ENCODE measurements around the gene KIF3C. TPM values are rescaled to one million over a fixed set of nuclear protein-coding genes. Genes with fewer than 3 reads are reported as not detected.
A peak's percentile ranks its signal among the peaks of the same experiment; 100 is the strongest.

KIF3C gene
- total and polyA plus RNA-seq, 2 experiments from 2014 or later, result 7.0 to 7.2 TPM

DNA sequence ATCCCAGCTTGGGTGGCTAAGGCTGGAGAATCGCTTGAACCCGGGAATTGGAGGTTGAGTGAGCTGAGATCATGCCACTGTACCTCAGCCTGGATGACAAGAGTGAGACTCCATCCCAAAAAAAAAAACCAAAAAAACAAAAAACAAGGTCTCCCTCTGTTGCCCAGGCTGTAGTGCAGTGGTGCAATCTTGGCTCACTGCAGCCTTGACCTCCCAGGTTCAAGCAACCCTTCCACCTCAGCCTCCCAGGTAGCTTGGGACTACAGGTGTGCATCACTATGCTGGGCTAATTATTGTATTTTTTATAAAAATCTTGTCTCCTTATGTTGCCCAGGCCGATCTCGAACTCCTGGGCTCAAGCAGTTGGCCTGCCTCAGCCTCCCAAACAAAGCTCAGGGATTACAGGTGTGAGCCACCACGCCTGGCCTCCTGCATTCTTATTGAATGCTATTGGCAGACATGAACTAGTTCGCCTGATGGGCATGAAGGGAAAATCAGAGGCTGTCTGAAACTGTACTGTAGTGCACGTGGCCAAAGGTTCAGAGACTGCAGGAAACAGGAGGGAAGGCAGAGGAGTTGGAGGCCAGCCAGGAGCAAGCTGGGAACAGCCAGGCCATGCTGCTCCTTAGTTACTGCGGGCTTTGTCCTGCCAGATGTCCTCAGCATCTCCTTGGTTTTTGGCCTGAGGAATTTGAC, 88.0 kb downstream of the KIF3C start:
- no peak overlapping the region for H2AFZ ChIP-seq
- TF ChIP-seq EZH2phosphoT487 (IDR thresholded peaks at IDR 0.05; ENCODE audit: insufficient read depth, low read depth), result no peak
- no peak for TF ChIP-seq EZH2 (IDR thresholded peaks at IDR 0.05; ENCODE audit: insufficient read depth, poor library complexity, severe bottlenecking)

DNA sequence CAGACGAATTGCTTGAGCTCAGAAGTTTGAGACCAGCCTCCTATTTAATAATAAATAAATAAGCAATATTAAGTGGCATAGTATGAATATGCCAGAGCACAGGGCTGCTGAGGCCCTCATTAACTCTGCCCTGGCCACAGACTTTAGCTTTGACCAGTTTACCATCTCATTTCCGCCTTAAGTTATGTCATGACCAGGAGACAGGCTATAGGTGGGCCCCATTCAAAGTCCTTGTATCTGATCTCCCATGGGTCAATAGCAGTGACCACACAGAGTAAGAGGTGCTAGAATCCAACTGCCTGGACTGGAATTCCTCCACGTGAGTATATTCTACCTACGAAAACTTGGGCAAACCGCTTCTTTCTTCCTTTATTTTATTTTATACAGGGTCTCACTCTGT, 90.6 kb downstream of the KIF3C start:
- Histone ChIP-seq H3K9ac (no peak overlapping the region), H3F3A (ENCODE audit: insufficient read depth) (no peaks in the 10 kb centered on the region), H3K4me3 (no peak overlapping the region), H3K27me3 (replicated peaks; ENCODE audit: insufficient read depth) (no peaks in the 10 kb centered on the region), H3K4me1 (ENCODE audit: insufficient read depth) (no peaks in the 10 kb centered on the region), H3K4me2 (ENCODE audit: unreplicated experiment) (no peak overlapping the region), H3K9me2 (ENCODE audit: insufficient read depth) (no peaks in the 10 kb centered on the region), H3K27ac (no peak overlapping the region), H3K36me3 (ENCODE audit: low read depth) (no peaks in the 10 kb centered on the region), H3K9me3 (ENCODE audit: low read depth) (no peaks in the 10 kb centered on the region), H3K79me2 (ENCODE audit: insufficient read depth) (no peaks in the 10 kb centered on the region), H2AFZ (no peak overlapping the region), H4K20me1 (ENCODE audit: insufficient read depth) (no peaks in the 10 kb centered on the region)
- 71 to 80% methylated on average over 5 of the region's 5 CpGs for WGBS, 2 experiments (ENCODE audit: low coverage in 1 of 2, low lambda C conversion rate in 2 of 2, missing lambda C conversion rate in 2 of 2)
- in situ Hi-C loops (cut with MboI), result no loop called here
- TF ChIP-seq EZH2phosphoT487 (IDR thresholded peaks at IDR 0.05; ENCODE audit: insufficient read depth, low read depth), result no peak
- TF ChIP-seq EZH2 (IDR thresholded peaks at IDR 0.05; ENCODE audit: insufficient read depth, poor library complexity, severe bottlenecking), result no peak
- no peak for DNase-seq

More for the DNA sequence above, 88.0 kb downstream of the KIF3C start:
- WGBS, 2 experiments (ENCODE audit: low coverage in 1 of 2, low lambda C conversion rate in 2 of 2, missing lambda C conversion rate in 2 of 2), result 69 to 70% methylated on average over 8 of the region's 8 CpGs
- H3K9me2 ChIP-seq (ENCODE audit: insufficient read depth), result no peaks in the 10 kb centered on the region
- H3K36me3 ChIP-seq (ENCODE audit: low read depth), result no peaks in the 10 kb centered on the region
- H3K27ac ChIP-seq, result no peak overlapping the region
- H3K4me2 ChIP-seq (ENCODE audit: unreplicated experiment), result no peak overlapping the region
- no peaks in the 10 kb centered on the region for H3K79me2 ChIP-seq (ENCODE audit: insufficient read depth)
- H3K4me1 ChIP-seq (ENCODE audit: insufficient read depth), result no peaks in the 10 kb centered on the region
- H3K9me3 ChIP-seq (ENCODE audit: low read depth), result no peaks in the 10 kb centered on the region
- H4K20me1 ChIP-seq (ENCODE audit: insufficient read depth), result no peaks in the 10 kb centered on the region
- no peak overlapping the region for H3K4me3 ChIP-seq
- H3K27me3 ChIP-seq (replicated peaks; ENCODE audit: insufficient read depth), result no peaks in the 10 kb centered on the region
- no peaks in the 10 kb centered on the region for H3F3A ChIP-seq (ENCODE audit: insufficient read depth)
- no peak overlapping the region for H3K9ac ChIP-seq
- in situ Hi-C loops (cut with MboI), result no loop called here
- peak; percentile 23 for DNase-seq

DNA sequence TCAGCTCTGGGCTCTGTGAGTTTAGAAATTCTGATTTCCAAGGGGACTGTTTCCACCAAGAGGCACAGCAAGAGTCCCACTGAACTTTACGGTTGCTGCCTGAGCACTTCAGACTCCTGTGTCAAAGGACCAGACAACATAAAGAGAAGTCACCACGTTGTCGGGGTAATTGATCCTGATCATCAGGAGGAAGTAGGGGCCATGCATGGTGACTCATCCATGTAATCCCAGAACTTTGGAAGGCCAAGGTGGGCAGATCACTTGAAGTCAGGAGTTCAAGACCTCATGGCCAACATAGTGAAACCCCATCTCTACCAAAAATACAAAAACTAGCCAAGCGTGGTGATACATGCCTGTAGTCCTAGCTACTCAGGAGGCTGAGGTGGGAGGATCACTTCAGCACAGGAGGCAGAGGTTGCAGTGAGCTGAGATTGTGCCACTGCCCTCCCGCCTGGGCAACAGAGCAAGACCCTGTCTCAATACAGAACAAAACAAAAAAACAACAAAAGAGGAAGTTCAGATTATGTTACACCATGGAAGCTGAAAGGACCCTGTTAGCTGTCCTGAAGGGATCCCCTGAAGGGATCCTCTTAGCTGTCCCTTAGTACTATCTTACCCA, 94.6 kb downstream of the KIF3C start:
- Histone ChIP-seq H2AFZ (no peak overlapping the region), H3K27me3 (replicated peaks; ENCODE audit: insufficient read depth) (no peaks in the 10 kb centered on the region), H3K27ac (no peak overlapping the region), H3K4me2 (ENCODE audit: unreplicated experiment) (no peak overlapping the region), H3K9ac (no peak overlapping the region), H3K36me3 (ENCODE audit: low read depth) (no peaks in the 10 kb centered on the region), H4K20me1 (ENCODE audit: insufficient read depth) (no peaks in the 10 kb centered on the region), H3K4me3 (no peak overlapping the region), H3K79me2 (ENCODE audit: insufficient read depth) (no peaks in the 10 kb centered on the region), H3K4me1 (ENCODE audit: insufficient read depth) (peaks cover 6% of the 10 kb centered on the region), H3K9me3 (ENCODE audit: low read depth) (no peaks in the 10 kb centered on the region), H3K9me2 (ENCODE audit: insufficient read depth) (no peaks in the 10 kb centered on the region), H3F3A (ENCODE audit: insufficient read depth) (peaks cover 13% of the 10 kb centered on the region)
- TF ChIP-seq EZH2 (IDR thresholded peaks at IDR 0.05; ENCODE audit: insufficient read depth, poor library complexity, severe bottlenecking) (no peak), EZH2phosphoT487 (IDR thresholded peaks at IDR 0.05; ENCODE audit: insufficient read depth, low read depth) (no peak)
- DNase-seq, result no peak
- WGBS, 2 experiments (ENCODE audit: low coverage in 1 of 2, low lambda C conversion rate in 2 of 2, missing lambda C conversion rate in 2 of 2), result 87 to 91% methylated on average over 5 of the region's 5 CpGs
- in situ Hi-C loops (cut with MboI), result no loop called here

DNA sequence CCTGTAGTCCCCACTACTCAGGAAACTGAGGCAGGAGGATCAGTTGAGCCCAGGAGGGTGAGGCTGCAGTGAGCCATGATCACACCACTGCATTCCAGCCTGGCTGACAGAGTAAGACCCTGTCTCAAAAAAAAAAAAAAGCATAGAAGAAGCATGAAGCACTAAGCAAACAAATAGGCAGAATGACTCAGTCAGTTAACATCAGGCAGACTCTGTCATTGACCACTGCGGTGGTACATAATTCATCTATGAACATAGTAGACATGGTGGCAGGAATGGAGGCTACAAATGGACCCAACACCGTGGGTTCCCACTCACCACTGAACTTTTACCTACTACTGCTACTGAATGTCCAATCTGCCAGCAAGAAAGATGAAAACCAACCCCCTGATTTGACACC, 96.4 kb downstream of the KIF3C start:
- Histone ChIP-seq H3F3A (ENCODE audit: insufficient read depth) (peaks cover 14% of the 10 kb centered on the region), H3K4me2 (ENCODE audit: unreplicated experiment) (no peak overlapping the region), H3K4me1 (ENCODE audit: insufficient read depth) (peaks cover 7% of the 10 kb centered on the region), H3K36me3 (ENCODE audit: low read depth) (no peaks in the 10 kb centered on the region), H3K27me3 (replicated peaks; ENCODE audit: insufficient read depth) (no peaks in the 10 kb centered on the region), H4K20me1 (ENCODE audit: insufficient read depth) (no peaks in the 10 kb centered on the region), H3K9me3 (ENCODE audit: low read depth) (no peaks in the 10 kb centered on the region), H2AFZ (no peak overlapping the region), H3K4me3 (no peak overlapping the region), H3K79me2 (ENCODE audit: insufficient read depth) (no peaks in the 10 kb centered on the region), H3K27ac (no peak overlapping the region), H3K9me2 (ENCODE audit: insufficient read depth) (no peaks in the 10 kb centered on the region), H3K9ac (no peak overlapping the region)
- TF ChIP-seq EZH2phosphoT487 (IDR thresholded peaks at IDR 0.05; ENCODE audit: insufficient read depth, low read depth), result no peak
- in situ Hi-C loops (cut with MboI), result no loop called here
- DNase-seq, result peak; percentile 78
- 30 to 37% methylated on average over 2 of the region's 2 CpGs for WGBS, 2 experiments (ENCODE audit: low coverage in 1 of 2, low lambda C conversion rate in 2 of 2, missing lambda C conversion rate in 2 of 2)

Measured in GM23248 (cell line).